Keratinocyte (primary cell): ENCODE measurements around the gene NUTM2B. TPM values are rescaled to one million over a fixed set of nuclear protein-coding genes. Genes with fewer than 3 reads are reported as not detected.
"Not testable (repeated sequence)": the region's sequence is repeated elsewhere in the genome, so short reads cannot be mapped to it uniquely, and the experiment has no call there.

ENCODE experiments used
- DNase-seq: peaks from one replicate; pipeline ENCODE4 v3.0.0-alpha.2; 2011; ENCODE audit warnings: low read depth, missing footprints, low spot score
- FAIRE-seq: peaks from 2 replicates; lab custom pipeline; 2011; peaks lifted over from hg19 to GRCh38; lab: Jason Lieb, UNC
- H2AFZ ChIP-seq: 2 replicates; pipeline ENCODE4 v1.6.0; 2012; ENCODE audit warnings: low read length, control low read depth, inconsistent platforms; ENCODE audit not compliant: control insufficient read depth
- H3K27ac ChIP-seq: 2 replicates; pipeline ENCODE4 v1.5.1; 2011; ENCODE audit warnings: low read length; ENCODE audit not compliant: control insufficient read depth, insufficient read depth
- H3K27me3 ChIP-seq: 3 replicates; pipeline ENCODE4 v1.6.0; 2011; ENCODE audit warnings: low read length; ENCODE audit not compliant: control insufficient read depth, insufficient read depth; ENCODE audit errors: extremely low read depth
- H3K36me3 ChIP-seq, 2 experiments: 2 replicates in 1 of 2; 3 replicates in 1 of 2; pipeline ENCODE4 v1.5.1; 2011; ENCODE audit warnings: low read length in 2 of 2, mild to moderate bottlenecking in 1 of 2; ENCODE audit not compliant: control insufficient read depth in 2 of 2, insufficient read depth in 2 of 2; ENCODE audit errors: extremely low read depth in 1 of 2
- H3K4me1 ChIP-seq: 3 replicates; pipeline ENCODE4 v1.5.1; 2011; ENCODE audit warnings: low read length; ENCODE audit not compliant: control insufficient read depth, insufficient read depth; ENCODE audit errors: extremely low read depth
- H3K4me2 ChIP-seq: 3 replicates; pipeline ENCODE4 v1.6.0; 2011; ENCODE audit warnings: low read depth, low read length; ENCODE audit not compliant: control insufficient read depth, insufficient read depth; ENCODE audit errors: extremely low read depth
- H3K4me3 ChIP-seq, 3 experiments: fragments of 200-600 bp in 1 of 3; sonication (generic) in 1 of 3; 2 replicates in 2 of 3; 3 replicates in 1 of 3; pipeline ENCODE4 v1.5.1; 2011 to 2016; ENCODE audit warnings: low read length in 3 of 3, mild to moderate bottlenecking in 3 of 3, control low read depth in 2 of 3, inconsistent platforms in 1 of 3, low read depth in 1 of 3, mixed read lengths in 1 of 3, mixed run types in 1 of 3, moderate library complexity in 1 of 3; ENCODE audit not compliant: control insufficient read depth in 2 of 3, insufficient read depth in 2 of 3; ENCODE audit errors: extremely low read depth in 1 of 3
- H3K79me2 ChIP-seq: 2 replicates; pipeline ENCODE4 v1.6.0; 2012; ENCODE audit warnings: low read length; ENCODE audit not compliant: control insufficient read depth, insufficient read depth
- H3K9ac ChIP-seq: 3 replicates; pipeline ENCODE4 v1.6.0; 2011; ENCODE audit warnings: low read length; ENCODE audit not compliant: control insufficient read depth, insufficient read depth; ENCODE audit errors: extremely low read depth
- H3K9me1 ChIP-seq: 3 replicates; pipeline ENCODE4 v1.6.0; 2011; ENCODE audit warnings: low read length; ENCODE audit not compliant: control insufficient read depth, insufficient read depth; ENCODE audit errors: extremely low read depth
- H3K9me3 ChIP-seq: 2 replicates; pipeline ENCODE4 v1.5.1; 2012; ENCODE audit warnings: low read depth, low read length; ENCODE audit not compliant: control insufficient read depth
- H4K20me1 ChIP-seq: 3 replicates; pipeline ENCODE4 v1.6.0; 2011; ENCODE audit warnings: low read length; ENCODE audit not compliant: control insufficient read depth, insufficient read depth; ENCODE audit errors: extremely low read depth
- dilution Hi-C: fragments of 300-500 bp; cut with MboI; formaldehyde crosslinking; loops from one replicate; pipeline ENCODE4 v1.7.0; 2020; ENCODE audit warnings: low sequenced_read_pairs; ENCODE audit not compliant: extremely low pct_ligation_motif_present
- polyA minus RNA-seq, 3 experiments: library from RNA; depleted of rRNA, polyadenylated mRNA; stranded (reverse); fragments of >200 nt; gene quantifications; 1 replicate in 1 of 3; 2 replicates in 1 of 3; 3 replicates in 1 of 3; pipeline ENCODE4 v1.2.3, GENCODE V29; 2011
- polyA plus RNA-seq, 5 experiments: library from polyadenylated mRNA; depleted of rRNA in 3 of 5; stranded (reverse) in 3 of 5; stranded (forward) in 1 of 5; unstranded in 1 of 5; fragments of >200 nt; gene quantifications; 1 replicate in 1 of 5; 2 replicates in 3 of 5; 3 replicates in 1 of 5; pipeline versions ENCODE4 v1.2.1 to v1.2.3, GENCODE V29; 2011 to 2012; ENCODE audit warnings: missing spikeins in 2 of 5, low read depth in 1 of 5, low replicate concordance in 1 of 5

NUTM2B gene, protein sequence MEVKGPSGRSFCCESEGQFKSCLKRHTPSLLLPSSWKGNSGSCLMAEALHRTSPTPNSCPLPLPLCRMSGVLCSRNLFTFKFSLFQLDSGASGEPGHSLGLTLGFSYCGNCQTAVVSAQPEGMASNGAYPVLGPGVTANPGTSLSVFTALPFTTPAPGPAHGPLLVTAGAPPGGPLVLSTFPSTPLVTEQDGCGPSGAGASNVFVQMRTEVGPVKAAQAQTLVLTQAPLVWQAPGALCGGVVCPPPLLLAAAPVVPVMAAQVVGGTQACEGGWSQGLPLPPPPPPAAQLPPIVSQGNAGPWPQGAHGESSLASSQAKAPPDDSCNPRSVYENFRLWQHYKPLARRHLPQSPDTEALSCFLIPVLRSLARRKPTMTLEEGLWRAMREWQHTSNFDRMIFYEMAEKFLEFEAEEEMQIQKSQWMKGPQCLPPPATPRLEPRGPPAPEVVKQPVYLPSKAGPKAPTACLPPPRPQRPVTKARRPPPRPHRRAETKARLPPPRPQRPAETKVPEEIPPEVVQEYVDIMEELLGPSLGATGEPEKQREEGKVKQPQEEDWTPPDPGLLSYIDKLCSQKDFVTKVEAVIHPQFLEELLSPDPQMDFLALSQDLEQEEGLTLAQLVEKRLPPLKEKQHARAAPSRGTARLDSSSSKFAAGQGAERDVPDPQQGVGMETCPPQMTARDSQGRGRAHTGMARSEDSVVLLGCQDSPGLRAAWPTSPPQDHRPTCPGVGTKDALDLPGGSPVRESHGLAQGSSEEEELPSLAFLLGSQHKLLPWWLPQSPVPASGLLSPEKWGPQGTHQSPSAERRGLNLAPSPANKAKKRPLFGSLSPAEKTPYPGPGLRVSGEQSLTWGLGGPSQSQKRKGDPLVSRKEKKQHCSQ
- polyA plus RNA-seq (0.18 to 0.27 TPM (median 0.25 TPM) in 3 replicates), polyA minus RNA-seq (0.10 to 1.3 TPM (median 0.53 TPM) in 3 replicates)
- polyA plus RNA-seq (2011; ENCODE audit: low read depth), result 0.15 TPM
- polyA plus RNA-seq (2011; cell fraction: cytosol; rRNA removed), result 0.18 and 0.27 TPM in 2 replicates
- polyA plus RNA-seq (2011; cell fraction: nucleus; rRNA removed), result 0.38 and 0.49 TPM in 2 replicates
- 0.45 and 0.82 TPM in 2 replicates for polyA plus RNA-seq (2012; ENCODE audit: low replicate concordance)
- polyA minus RNA-seq (2011; cell fraction: cytosol; rRNA and poly(A)+ RNA removed), result not detected
- polyA minus RNA-seq (2011; cell fraction: nucleus; rRNA and poly(A)+ RNA removed), result 0.32 and 0.47 TPM in 2 replicates

DNA sequence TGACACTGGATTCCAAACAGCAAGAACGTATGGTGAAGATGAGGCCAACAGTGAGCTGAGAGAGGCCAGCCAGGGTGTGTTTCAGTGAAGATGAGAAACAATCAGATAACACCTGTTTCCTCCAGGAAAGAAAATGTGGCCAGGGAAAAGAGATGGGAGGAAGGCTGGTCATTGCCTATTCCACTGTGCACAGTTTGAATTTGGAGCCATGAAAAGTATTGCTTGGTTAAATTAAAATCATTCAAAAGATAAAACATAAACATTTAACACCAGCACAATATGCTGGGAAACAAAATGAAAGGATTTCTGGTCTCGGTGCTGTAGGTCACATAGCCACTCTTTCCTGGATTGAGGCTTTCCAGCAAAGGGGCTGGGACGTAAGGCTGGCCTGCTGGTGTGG lies at the start of gene NUTM2B:
Gene NUTM2B (plus strand): TSS at position 301 of the 400 bp plus-strand sequence. CDS start 383 bp downstream, outside the sequence.
- FAIRE-seq, H3K27me3 ChIP-seq, dilution Hi-C loops, DNase-seq, H2AFZ ChIP-seq, H3K9me1 ChIP-seq, H3K4me1 ChIP-seq, H3K9ac ChIP-seq, H3K36me3 ChIP-seq, H3K4me2 ChIP-seq, H4K20me1 ChIP-seq, H3K4me3 ChIP-seq, H3K27ac ChIP-seq, H3K79me2 ChIP-seq, H3K9me3 ChIP-seq: not testable (repeated sequence)

DNA sequence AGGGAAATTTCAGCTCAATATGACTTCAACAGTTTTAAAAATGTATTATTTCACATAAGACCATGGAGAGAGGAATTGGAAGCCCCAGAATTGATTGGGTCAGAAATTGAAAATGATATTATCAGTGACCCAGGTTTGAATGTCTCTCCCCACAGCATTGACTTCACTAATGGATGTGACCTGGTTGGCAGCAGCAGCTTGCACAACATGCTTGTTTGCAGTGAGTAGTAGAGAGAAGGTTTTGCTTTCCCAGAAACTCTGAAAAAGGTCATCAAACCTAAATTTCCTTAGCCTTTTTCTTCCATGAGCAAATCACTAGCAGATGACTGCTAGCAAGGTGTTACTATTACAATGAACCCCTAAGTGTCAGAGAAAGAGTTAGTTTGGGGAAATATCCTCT lies 39.7 kb upstream of the NUTM2B start:
- H3K9ac ChIP-seq, DNase-seq, FAIRE-seq, H3K4me3 ChIP-seq, H3K4me2 ChIP-seq, H3K27me3 ChIP-seq, H3K36me3 ChIP-seq, H3K4me1 ChIP-seq, H3K27ac ChIP-seq, H3K9me1 ChIP-seq, H3K79me2 ChIP-seq, dilution Hi-C loops, H4K20me1 ChIP-seq, H2AFZ ChIP-seq, H3K9me3 ChIP-seq: not testable (repeated sequence)

DNA sequence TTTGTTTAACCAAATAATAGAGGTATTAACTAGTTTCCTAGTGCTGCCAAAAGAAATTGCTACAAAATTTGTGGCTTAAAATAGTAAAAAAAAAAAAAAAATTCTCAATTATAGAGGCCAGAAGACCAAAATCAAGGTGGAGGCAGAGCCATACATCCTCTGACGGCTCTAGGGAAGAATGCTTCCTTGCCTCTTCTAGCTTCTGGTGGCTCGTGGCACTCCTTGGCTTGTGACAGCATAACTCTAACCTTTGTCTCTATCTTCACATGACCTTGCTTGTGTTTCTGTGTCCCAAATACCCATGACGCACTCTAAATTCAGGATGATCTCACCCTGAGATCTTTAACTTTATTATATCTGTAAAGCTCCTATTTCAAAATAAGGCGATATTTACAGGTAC lies 38.3 kb upstream of the NUTM2B start:
- H3K79me2 ChIP-seq, DNase-seq, H3K27ac ChIP-seq, H3K36me3 ChIP-seq, FAIRE-seq, H3K4me3 ChIP-seq, dilution Hi-C loops, H3K9me3 ChIP-seq, H3K9ac ChIP-seq, H3K4me1 ChIP-seq, H3K27me3 ChIP-seq, H2AFZ ChIP-seq, H3K9me1 ChIP-seq, H4K20me1 ChIP-seq, H3K4me2 ChIP-seq: not testable (repeated sequence)

DNA sequence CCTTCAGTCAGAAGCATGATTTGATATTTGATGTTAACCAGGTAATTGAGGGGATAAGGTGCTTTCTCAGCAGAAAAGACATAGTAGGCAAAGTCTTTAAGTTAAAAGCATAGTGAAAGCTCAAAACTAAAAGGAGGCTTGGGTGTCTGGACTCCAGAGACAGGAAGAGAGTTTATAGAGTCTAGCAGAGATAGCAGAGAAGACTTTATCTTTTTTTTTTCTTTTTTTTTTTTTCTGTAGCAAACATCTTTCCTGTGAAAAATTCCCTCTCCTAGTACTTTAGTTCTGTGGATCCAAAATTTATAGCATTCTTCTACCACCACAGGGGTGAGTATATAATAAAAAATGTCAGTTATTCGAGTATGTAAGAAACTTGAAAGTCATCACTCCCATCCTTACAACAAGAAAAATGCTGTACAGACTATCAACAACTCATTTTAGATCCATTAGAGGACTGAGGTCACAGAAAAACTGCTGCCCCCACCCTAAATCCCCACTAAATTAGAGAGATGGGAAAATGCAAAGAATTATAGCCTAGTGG lies 33.7 kb upstream of the NUTM2B start:
- not testable (repeated sequence) for FAIRE-seq, H3K36me3 ChIP-seq

More for the DNA sequence above, 33.7 kb upstream of the NUTM2B start:
- H3K9me3 ChIP-seq, H3K27ac ChIP-seq, H3K9me1 ChIP-seq, dilution Hi-C loops, H3K4me3 ChIP-seq, H3K79me2 ChIP-seq, H4K20me1 ChIP-seq, H3K4me2 ChIP-seq, H3K4me1 ChIP-seq, H3K9ac ChIP-seq, H3K27me3 ChIP-seq, DNase-seq, H2AFZ ChIP-seq: not testable (repeated sequence)
